Putamen (tissue), 1 donor: ENCODE measurements around the gene HIF1A.
"Not testable (repeated sequence)": the region's sequence is repeated elsewhere in the genome, so short reads cannot be mapped to it uniquely, and the experiment has no call there.

Experiments
- DNase-seq: peaks from one replicate; pipeline ENCODE4 v3.0.0-alpha.2; 2016; ENCODE audit warnings: low spot score

HIF1A gene

GRCh38 chr14:61749264-61749663 lies 54.0 kb downstream of the HIF1A start:
- no peak for DNase-seq

- DNase-seq, result no peak
These were observed 54.6 kb downstream of the HIF1A start for GRCh38 chr14:61749867-61750266.

- peak; percentile 73 for DNase-seq
These were observed 55.6 kb downstream of the HIF1A start for GRCh38 chr14:61750708-61751474.

- no peak for DNase-seq
These were observed 56.2 kb downstream of the HIF1A start for GRCh38 chr14:61751475-61751989.

- no peak for DNase-seq
These were observed 57.3 kb downstream of the HIF1A start for GRCh38 chr14:61752626-61753025.

GRCh38 chr14:61753631-61754030 lies 58.3 kb downstream of the HIF1A start:
- no peak for DNase-seq

GRCh38 chr14:61754627-61755381 lies 59.5 kb downstream of the HIF1A start:
- DNase-seq, result no peak

GRCh38 chr14:61755382-61755742 lies 60.0 kb downstream of the HIF1A start:
- not testable (repeated sequence) for DNase-seq

GRCh38 chr14:61756135-61756534 lies 60.8 kb downstream of the HIF1A start:
- DNase-seq, result no peak

GRCh38 chr14:61759878-61760277 lies 64.6 kb downstream of the HIF1A start:
- no peak for DNase-seq

GRCh38 chr14:61761557-61761956 lies 66.2 kb downstream of the HIF1A start:
- DNase-seq, result no peak

GRCh38 chr14:61761959-61762786 lies 66.9 kb downstream of the HIF1A start, which contains the start of gene SNAPC1:
Gene SNAPC1, plus strand, starts transcription at chr14:61762420. Its CDS starts 41 bp downstream, at chr14:61762461.
- peak; percentile 97 for DNase-seq

GRCh38 chr14:61764342-61765122 lies 69.2 kb downstream of the HIF1A start:
- no peak for DNase-seq

GRCh38 chr14:61765225-61765943 lies 70.1 kb downstream of the HIF1A start:
- no peak for DNase-seq

- DNase-seq, result no peak
These were observed 70.8 kb downstream of the HIF1A start for GRCh38 chr14:61766151-61766550.

GRCh38 chr14:61768240-61768639 lies 72.9 kb downstream of the HIF1A start:
- no peak for DNase-seq

- no peak for DNase-seq
These were observed 74.6 kb downstream of the HIF1A start for GRCh38 chr14:61769893-61770292.

- DNase-seq, result no peak
These were observed 79.5 kb downstream of the HIF1A start for GRCh38 chr14:61774861-61775260.

GRCh38 chr14:61780125-61780524 lies 84.8 kb downstream of the HIF1A start:
- DNase-seq, result no peak

GRCh38 chr14:61797309-61797708 lies 102.0 kb downstream of the HIF1A start:
- DNase-seq, result no peak
